ENCODE measurements around the gene CCER1. TPM values are rescaled to one million over a fixed set of nuclear protein-coding genes. Genes with fewer than 3 reads are reported as not detected.

Gene CCER1
- total RNA-seq, 1 experiment from 2014 or later = not detected

DNA sequence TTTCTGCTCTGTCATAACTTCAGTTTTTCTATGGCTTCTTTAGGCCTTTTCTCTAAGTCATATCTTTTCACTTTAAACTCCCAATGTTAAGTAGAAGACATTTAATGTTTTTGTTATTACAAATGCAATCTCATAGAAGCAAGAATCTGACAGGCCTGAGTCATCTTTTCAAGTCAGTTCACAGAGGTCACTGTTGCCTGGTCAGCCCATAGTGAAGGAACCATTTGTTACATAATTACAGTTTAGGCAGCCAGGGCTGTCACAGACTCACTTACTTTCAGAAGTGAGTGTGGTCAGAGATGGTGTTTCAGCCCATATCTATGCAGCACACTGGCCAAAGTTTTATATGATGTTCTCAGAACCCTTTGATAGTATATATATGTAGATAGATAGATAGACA, 46.5 kb downstream of the CCER1 start:
- H3K27me3 Mint-ChIP-seq (ENCODE audit: insufficient read depth, unreplicated experiment) = no peaks in the 10 kb centered on the region
- no peaks in the 10 kb centered on the region for H3K36me3 ChIP-seq (ENCODE audit: control insufficient read depth, insufficient read depth, low read length)
- no peak overlapping the region for H3K4me3 Mint-ChIP-seq (ENCODE audit: unreplicated experiment)
- H3K27me3 ChIP-seq (replicated peaks; ENCODE audit: control insufficient read depth, insufficient read depth, low read length) = no peaks in the 10 kb centered on the region
- H3K36me3 Mint-ChIP-seq (ENCODE audit: insufficient read depth, unreplicated experiment) = no peaks in the 10 kb centered on the region
- CTCF ChIA-PET = no interaction called here
- intact Hi-C loops (cut with micrococcal nuclease; ENCODE audit: unreplicated experiment) = loop anchor here (5.0 kb wide), 1 partner anchor 51 kb away; no protein-coding TSS in a partner anchor
- no peak overlapping the region for H3K4me3 ChIP-seq (ENCODE audit: low read depth, low read length)
- no TSS peak for BruUV-seq (replicated peaks)
- DNase-seq = no peak
- POLR2A ChIA-PET = no interaction called here
- H3K9me3 ChIP-seq = no peaks in the 10 kb centered on the region
- H3K27ac Mint-ChIP-seq (ENCODE audit: unreplicated experiment) = no peak overlapping the region
- H3K9me3 Mint-ChIP-seq (ENCODE audit: unreplicated experiment) = no peaks in the 10 kb centered on the region
- peaks cover 4% of the 10 kb centered on the region; the same call in 1 of the 2 replicates for H3K4me1 ChIP-seq
- H3K4me1 Mint-ChIP-seq (ENCODE audit: low read depth, unreplicated experiment) = no peaks in the 10 kb centered on the region
- TF ChIP-seq, protein P1, sequence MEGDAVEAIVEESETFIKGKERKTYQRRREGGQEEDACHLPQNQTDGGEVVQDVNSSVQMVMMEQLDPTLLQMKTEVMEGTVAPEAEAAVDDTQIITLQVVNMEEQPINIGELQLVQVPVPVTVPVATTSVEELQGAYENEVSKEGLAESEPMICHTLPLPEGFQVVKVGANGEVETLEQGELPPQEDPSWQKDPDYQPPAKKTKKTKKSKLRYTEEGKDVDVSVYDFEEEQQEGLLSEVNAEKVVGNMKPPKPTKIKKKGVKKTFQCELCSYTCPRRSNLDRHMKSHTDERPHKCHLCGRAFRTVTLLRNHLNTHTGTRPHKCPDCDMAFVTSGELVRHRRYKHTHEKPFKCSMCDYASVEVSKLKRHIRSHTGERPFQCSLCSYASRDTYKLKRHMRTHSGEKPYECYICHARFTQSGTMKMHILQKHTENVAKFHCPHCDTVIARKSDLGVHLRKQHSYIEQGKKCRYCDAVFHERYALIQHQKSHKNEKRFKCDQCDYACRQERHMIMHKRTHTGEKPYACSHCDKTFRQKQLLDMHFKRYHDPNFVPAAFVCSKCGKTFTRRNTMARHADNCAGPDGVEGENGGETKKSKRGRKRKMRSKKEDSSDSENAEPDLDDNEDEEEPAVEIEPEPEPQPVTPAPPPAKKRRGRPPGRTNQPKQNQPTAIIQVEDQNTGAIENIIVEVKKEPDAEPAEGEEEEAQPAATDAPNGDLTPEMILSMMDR (IDR thresholded peaks at IDR 0.05; ENCODE audit: insufficient read depth in 1 of 2, low read depth in 1 of 2, low read length in 1 of 2, severe bottlenecking in 1 of 2, unreplicated experiment in 1 of 2) = no peak

DNA sequence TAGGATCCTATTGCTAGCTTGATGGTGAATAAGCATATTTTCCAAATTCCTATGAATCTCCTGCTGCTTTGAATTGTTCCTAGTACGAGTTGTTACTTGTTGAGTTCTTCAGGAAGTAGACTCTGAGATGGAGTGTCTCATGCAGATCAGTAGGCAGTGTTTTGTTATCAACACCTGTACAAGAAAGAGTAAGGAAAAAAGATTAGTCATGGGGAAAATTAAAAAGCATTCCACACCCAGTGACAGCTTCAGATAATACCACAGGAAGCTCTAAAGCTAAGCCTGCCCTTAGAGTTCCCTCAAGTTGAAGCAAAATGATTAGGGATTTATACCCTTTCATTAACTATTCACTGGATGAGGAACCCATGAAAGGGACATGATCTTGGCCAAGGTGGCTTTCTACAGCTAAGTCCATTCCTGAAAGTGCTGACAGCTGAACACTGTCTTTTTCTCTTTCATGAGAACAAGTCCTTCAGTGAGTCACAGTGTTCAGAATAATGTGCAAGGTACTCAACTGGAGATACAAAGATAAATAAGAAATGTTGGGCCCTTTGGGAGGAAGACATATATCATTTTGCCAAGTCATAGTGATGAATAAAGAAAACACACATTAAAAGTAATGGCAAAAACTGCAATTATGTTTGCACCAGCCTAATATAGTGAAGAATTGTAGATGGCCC, 49.1 kb downstream of the CCER1 start:
- H3K27me3 ChIP-seq (replicated peaks; ENCODE audit: control insufficient read depth, insufficient read depth, low read length) = no peaks in the 10 kb centered on the region
- no peak overlapping the region for H3K4me3 ChIP-seq (ENCODE audit: low read depth, low read length)
- no peaks in the 10 kb centered on the region for H3K36me3 ChIP-seq (ENCODE audit: control insufficient read depth, insufficient read depth, low read length)
- TF ChIP-seq, protein P1 (IDR thresholded peaks at IDR 0.05; ENCODE audit: insufficient read depth in 1 of 2, low read depth in 1 of 2, low read length in 1 of 2, severe bottlenecking in 1 of 2, unreplicated experiment in 1 of 2) = no peak
- H3K4me3 Mint-ChIP-seq (ENCODE audit: unreplicated experiment) = no peak overlapping the region
- POLR2A ChIA-PET = no interaction called here
- H3K27me3 Mint-ChIP-seq (ENCODE audit: insufficient read depth, unreplicated experiment) = no peaks in the 10 kb centered on the region
- peaks cover 2% of the 10 kb centered on the region; the same call in 1 of the 2 replicates for H3K4me1 ChIP-seq
- no peak for DNase-seq
- CTCF ChIA-PET = no interaction called here
- intact Hi-C loops (cut with micrococcal nuclease; ENCODE audit: unreplicated experiment) = loop anchor here (5.0 kb wide), 1 partner anchor 49 kb away; no protein-coding TSS in a partner anchor
- H3K9me3 Mint-ChIP-seq (ENCODE audit: unreplicated experiment) = no peaks in the 10 kb centered on the region
- H3K4me1 Mint-ChIP-seq (ENCODE audit: low read depth, unreplicated experiment) = no peaks in the 10 kb centered on the region
- no peaks in the 10 kb centered on the region for H3K9me3 ChIP-seq
- BruUV-seq (replicated peaks) = no TSS peak
- H3K36me3 Mint-ChIP-seq (ENCODE audit: insufficient read depth, unreplicated experiment) = no peaks in the 10 kb centered on the region
- H3K27ac Mint-ChIP-seq (ENCODE audit: unreplicated experiment) = no peak overlapping the region

DNA sequence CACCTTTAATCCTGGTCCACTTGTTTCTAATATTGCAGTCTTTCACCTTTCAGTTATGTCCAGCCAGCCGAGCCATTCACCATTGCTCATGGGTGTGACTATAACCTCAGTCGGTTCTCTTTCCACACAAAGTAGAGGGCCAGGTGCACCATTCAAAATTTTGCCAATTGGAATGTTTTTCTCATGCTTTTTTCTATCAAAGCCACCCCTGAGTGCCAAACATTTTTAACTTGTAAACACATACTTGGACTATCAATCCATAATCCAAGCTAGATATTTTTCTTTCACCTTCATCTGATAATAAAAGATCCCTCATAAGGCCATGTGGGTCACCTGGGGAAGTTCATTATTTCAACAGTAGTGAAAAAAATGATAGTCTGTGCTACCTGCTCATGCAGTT, 52.4 kb downstream of the CCER1 start:
- Mint-ChIP-seq H3K36me3 (ENCODE audit: insufficient read depth, unreplicated experiment) (no peaks in the 10 kb centered on the region), H3K27me3 (ENCODE audit: insufficient read depth, unreplicated experiment) (no peaks in the 10 kb centered on the region), H3K4me3 (ENCODE audit: unreplicated experiment) (no peak overlapping the region), H3K27ac (ENCODE audit: unreplicated experiment) (no peak overlapping the region), H3K4me1 (ENCODE audit: low read depth, unreplicated experiment) (no peaks in the 10 kb centered on the region), H3K9me3 (ENCODE audit: unreplicated experiment) (no peaks in the 10 kb centered on the region)
- no TSS peak for BruUV-seq (replicated peaks)
- no peak overlapping the region for H3K4me3 ChIP-seq (ENCODE audit: low read depth, low read length)
- H3K27me3 ChIP-seq (replicated peaks; ENCODE audit: control insufficient read depth, insufficient read depth, low read length) = no peaks in the 10 kb centered on the region
- CTCF ChIA-PET = no interaction called here
- H3K9me3 ChIP-seq = no peaks in the 10 kb centered on the region
- intact Hi-C loops (cut with micrococcal nuclease; ENCODE audit: unreplicated experiment) = no loop called here
- no peak for DNase-seq
- H3K4me1 ChIP-seq = no peaks in the 10 kb centered on the region
- H3K36me3 ChIP-seq (ENCODE audit: control insufficient read depth, insufficient read depth, low read length) = no peaks in the 10 kb centered on the region
- POLR2A ChIA-PET = no interaction called here
- TF ChIP-seq, protein P1 (IDR thresholded peaks at IDR 0.05; ENCODE audit: insufficient read depth in 1 of 2, low read depth in 1 of 2, low read length in 1 of 2, severe bottlenecking in 1 of 2, unreplicated experiment in 1 of 2) = no peak

Other genes with a start within 250 kb of the CCER1 start
- not detected in 2 replicates for gene EPYC, start 49.8 kb upstream of the CCER1 start, total RNA-seq (2022)
- gene KERA, start 102.8 kb upstream of the CCER1 start, total RNA-seq (2022) = not detected in 2 replicates
- gene LUM, start 156.3 kb upstream of the CCER1 start, total RNA-seq (2022) = 4.5 and 7.0 TPM in 2 replicates
- gene DCN, start 227.6 kb upstream of the CCER1 start, total RNA-seq (2022) = 0.95 TPM in 1 of 2 replicates, not detected in the other